GM19238 (cell line): ENCODE measurements around the gene DDX24.

ENCODE experiments used
- DNase-seq: peaks from one replicate; pipeline ENCODE4 v3.0.0; 2011; ENCODE audit warnings: low spot score; ENCODE audit not compliant: insufficient read length

The DDX24 gene

GRCh38 chr14:94080621-94081385 is at the start of gene DDX24, which contains the start of gene IFI27L1:
TSS of gene DDX24 (minus strand) at chr14:94081202. CDS start at chr14:94079742, 1,460 bp downstream.
TSS of gene IFI27L1 (plus strand) at chr14:94081310. CDS start at chr14:94096938, 15,628 bp downstream.
- DNase-seq = peak; percentile 94

- no peak for DNase-seq
Observed at GRCh38 chr14:94129758-94130414, 48.9 kb upstream of the DDX24 start.

- peak; percentile 91 for DNase-seq
Observed at GRCh38 chr14:94129111-94129757, 48.2 kb upstream of the DDX24 start, which contains the start of gene IFI27L2. TSS of gene IFI27L2 (minus strand) at chr14:94129604. CDS start at chr14:94129564, 40 bp downstream.

GRCh38 chr14:94128216-94128839 is 47.3 kb upstream of the DDX24 start:
- no peak for DNase-seq

GRCh38 chr14:94127330-94127729 is 46.3 kb upstream of the DDX24 start:
- no peak for DNase-seq

- no peak for DNase-seq
Observed at GRCh38 chr14:94126800-94127199, 45.8 kb upstream of the DDX24 start.

- DNase-seq = no peak
Observed at GRCh38 chr14:94126419-94126677, 45.3 kb upstream of the DDX24 start.

DNA sequence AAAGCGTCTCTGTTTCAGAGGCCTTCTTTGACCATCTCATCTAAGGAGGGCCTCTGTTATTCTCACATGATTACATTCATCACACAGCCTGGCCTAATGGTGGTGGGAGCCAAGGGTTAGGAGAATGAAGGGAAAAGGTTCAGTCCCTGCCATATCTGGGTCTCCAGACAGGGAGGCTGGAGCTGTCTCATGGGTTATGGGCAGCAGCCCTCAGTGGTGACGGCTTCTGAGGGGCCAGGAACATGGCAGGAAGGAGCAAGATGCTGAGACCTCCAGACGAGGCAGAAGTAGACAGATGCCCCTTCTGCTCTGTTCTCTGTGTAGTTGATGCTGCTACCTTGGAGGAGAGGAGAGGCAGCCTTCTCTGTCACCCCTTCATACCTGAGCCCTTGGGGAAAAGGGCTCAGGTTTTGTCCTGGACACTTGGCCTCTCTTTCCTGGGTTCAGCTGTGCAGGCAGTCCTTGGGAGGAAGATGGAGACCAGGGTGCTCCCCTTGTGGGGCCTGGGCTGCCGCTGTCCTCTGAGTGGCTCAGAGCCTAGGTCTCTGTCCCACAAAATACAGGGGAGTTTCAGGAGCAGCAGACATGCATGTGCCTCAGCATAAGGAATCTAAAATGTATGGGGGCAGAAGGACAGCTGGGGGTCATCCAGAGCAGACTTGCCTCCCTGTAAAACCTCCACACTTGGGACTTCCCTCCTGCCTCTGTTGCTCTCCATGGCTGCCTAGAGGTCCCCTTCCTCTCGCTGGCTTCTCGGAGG is 44.8 kb upstream of the DDX24 start:
- no peak for DNase-seq

DNA sequence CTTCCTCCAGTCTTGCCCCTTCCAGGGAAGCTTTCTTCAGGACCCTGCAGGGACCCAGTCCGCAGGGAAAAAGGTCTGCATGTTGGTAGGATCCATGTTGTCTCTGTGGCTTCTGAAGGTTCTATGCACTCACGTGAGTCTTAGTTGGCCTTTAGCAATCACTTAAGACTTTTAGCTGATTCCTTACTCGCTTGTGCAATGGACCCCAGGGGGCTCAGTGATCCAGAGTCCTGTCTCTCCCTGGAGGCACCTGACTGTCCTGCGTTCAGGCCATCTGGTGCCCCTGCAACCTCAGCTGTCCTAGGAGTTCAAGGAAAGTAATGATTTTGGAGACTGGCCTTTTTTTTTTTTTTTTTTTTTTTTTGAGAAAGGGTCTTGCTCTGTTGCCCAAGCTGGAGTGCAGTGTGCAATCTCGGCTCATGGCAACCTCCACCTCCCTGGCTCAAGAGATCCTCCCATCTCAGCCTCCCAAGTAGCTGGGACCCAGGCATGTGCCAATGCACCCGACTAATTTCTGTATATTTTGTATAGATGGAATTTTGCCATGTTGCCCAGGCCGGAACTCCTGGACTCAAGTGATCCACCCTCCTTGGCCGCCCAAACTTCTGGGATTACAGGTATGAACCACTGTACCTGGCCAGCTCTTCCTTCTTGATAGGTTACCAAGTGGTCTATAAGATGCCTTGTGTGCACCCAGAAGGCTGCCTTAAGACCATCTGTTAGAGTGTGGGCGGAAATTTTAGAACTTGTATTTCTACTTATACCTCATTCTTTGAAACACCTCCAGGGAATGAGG is 43.8 kb upstream of the DDX24 start:
- DNase-seq = no peak

GRCh38 chr14:94123868-94124267 is 42.9 kb upstream of the DDX24 start:
- no peak for DNase-seq

DNA sequence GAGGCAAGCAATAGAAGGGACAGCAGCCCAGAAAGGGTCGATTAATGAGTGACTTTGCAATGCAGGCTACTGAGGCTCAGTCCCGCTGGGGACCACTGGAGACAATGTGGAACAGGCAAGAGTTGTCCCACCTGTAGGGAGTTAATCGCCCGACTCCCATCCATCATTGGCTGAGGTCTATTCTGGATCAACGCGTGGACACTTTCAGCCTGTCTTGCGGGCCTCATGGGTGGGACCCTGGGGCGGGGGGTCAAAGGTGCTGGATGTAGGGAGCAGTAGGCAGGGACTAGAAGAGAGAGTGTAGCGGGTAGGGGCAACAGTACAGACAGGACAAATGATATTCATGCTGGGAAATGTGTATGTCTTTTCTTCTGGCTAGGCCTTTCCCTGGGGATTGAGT is 42.3 kb upstream of the DDX24 start:
- no peak for DNase-seq

GRCh38 chr14:94122438-94122837 is 41.4 kb upstream of the DDX24 start:
- no peak for DNase-seq

- DNase-seq = no peak
Observed at GRCh38 chr14:94121485-94121884, 40.5 kb upstream of the DDX24 start.

DNA sequence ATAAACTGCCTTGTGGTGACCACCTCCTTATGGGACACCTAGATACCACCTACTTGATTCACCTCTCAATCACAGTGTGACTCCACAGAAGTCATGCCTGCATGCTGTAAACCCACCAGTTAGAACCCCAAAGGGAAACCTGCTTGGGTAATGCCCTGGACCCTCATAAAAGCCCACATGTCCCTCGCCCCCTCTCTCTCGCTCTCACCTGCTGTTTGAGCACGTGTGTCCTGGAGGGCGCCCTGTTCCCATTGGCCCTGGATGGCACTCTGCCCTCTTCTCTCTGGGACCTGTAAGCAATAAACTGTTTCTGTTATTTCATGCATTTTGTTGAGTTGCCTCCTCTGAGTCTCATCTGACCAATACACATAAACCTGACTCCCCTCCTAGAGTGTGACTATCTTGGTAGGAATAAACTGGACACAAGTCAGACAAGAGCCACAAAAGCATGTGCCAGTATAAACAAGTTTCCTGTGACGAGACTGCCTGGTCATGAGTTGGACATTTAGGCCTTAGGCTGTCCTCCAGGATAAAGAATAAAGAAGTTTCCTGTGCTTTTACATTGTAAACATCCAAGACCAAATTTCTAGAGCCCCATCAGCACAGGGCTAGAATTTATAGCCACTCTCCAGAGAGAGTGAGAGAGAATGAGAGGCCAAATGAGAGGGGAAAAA is 39.8 kb upstream of the DDX24 start:
- DNase-seq = no peak

- no peak for DNase-seq
Observed at GRCh38 chr14:94119071-94119470, 38.1 kb upstream of the DDX24 start.

- no peak for DNase-seq
Observed at GRCh38 chr14:94117856-94118255, 36.9 kb upstream of the DDX24 start.

GRCh38 chr14:94116701-94117100 is 35.7 kb upstream of the DDX24 start:
- DNase-seq = no peak

DNA sequence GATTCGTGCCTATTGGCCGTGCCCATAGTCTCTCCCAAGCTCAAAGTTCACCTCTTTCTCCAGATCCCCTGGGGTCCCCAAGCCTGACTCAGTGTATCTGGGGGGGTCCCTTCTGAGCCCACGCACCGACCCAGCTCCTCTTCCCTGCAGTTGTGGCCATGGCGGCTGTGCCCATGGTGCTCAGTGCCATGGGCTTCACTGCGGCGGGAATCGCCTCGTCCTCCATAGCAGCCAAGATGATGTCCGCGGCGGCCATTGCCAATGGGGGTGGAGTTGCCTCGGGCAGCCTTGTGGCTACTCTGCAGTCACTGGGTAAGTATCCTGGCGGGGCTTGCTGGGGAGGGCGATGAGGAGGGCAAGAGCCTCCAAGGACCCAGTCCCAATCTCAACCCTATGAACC is 34.6 kb upstream of the DDX24 start:
- DNase-seq = no peak

- DNase-seq = no peak
Observed at GRCh38 chr14:94115058-94115591, 34.1 kb upstream of the DDX24 start.

- DNase-seq = no peak
Observed at GRCh38 chr14:94114589-94115057, 33.6 kb upstream of the DDX24 start.
